Kidney (tissue), 14 donors: ENCODE data around the gene ZNF18. TPM values are rescaled to one million over a fixed set of nuclear protein-coding genes. Genes with fewer than 3 reads are reported as not detected.

Source experiments
- DNase-seq, 5 donors: peaks; one replicate each; pipeline ENCODE4 v3.0.0-alpha.2; 2013 to 2020
- FAIRE-seq: peaks from 2 replicates; lab custom pipeline; 2012; peaks lifted over from hg19 to GRCh38; lab: Jason Lieb, UNC
- H3K27ac ChIP-seq, 2 donors: one replicate each; pipeline ENCODE4 v1.7.0; 2013; ENCODE audit warnings: low read depth in 2 of 2, low read length in 2 of 2, inconsistent platforms in 1 of 2
- H3K27me3 ChIP-seq: one replicate; pipeline ENCODE4 v1.7.1; 2013; ENCODE audit warnings: low read length, inconsistent platforms; ENCODE audit not compliant: control insufficient read depth, insufficient read depth
- H3K36me3 ChIP-seq, 3 donors: one replicate each; pipeline versions ENCODE4 v1.7.0 to v1.7.1; 2013; ENCODE audit warnings: low read length in 3 of 3, control low read depth in 1 of 3, inconsistent platforms in 1 of 3; ENCODE audit not compliant: insufficient read depth in 3 of 3, control insufficient read depth in 2 of 3
- H3K4me1 ChIP-seq, 3 donors: one replicate each; pipeline versions ENCODE4 v1.7.0 to v1.7.1; 2013; ENCODE audit warnings: low read length in 3 of 3, inconsistent platforms in 1 of 3, low read depth in 1 of 3; ENCODE audit not compliant: control insufficient read depth in 2 of 3, insufficient read depth in 2 of 3
- H3K4me3 ChIP-seq, 3 donors: one replicate each; pipeline versions ENCODE4 v1.7.0 to v1.8.1; 2013; ENCODE audit warnings: low read length in 3 of 3, control low read depth in 1 of 3, inconsistent platforms in 1 of 3
- H3K9ac ChIP-seq, 3 donors: one replicate each; pipeline versions ENCODE4 v1.7.0 to v1.7.1; 2013; ENCODE audit warnings: low read length in 3 of 3, control low read depth in 1 of 3, inconsistent platforms in 1 of 3
- H3K9me3 ChIP-seq, 3 donors: one replicate each; pipeline versions ENCODE4 v1.7.0 to v1.7.1; 2013; ENCODE audit warnings: low read length in 3 of 3, control low read depth in 1 of 3, inconsistent platforms in 1 of 3; ENCODE audit not compliant: control insufficient read depth in 2 of 3, insufficient read depth in 1 of 3
- CTCF ChIP-seq: IDR thresholded peaks from 3 replicates; pipeline ENCODE4 v1.5.1; 2012; ENCODE audit warnings: mild to moderate bottlenecking, moderate library complexity, borderline replicate concordance; ENCODE audit not compliant: insufficient read depth; ENCODE audit errors: extremely low read depth
- intact Hi-C: fragments of 100-400 bp; cut with DNase I; formaldehyde crosslinking; loops from one replicate; pipeline ENCODE4 v1.11.1; 2022
- polyA plus RNA-seq: library from polyadenylated mRNA; stranded (reverse); fragments of 350-450 nt; fragmentation: Illumina TruSeq; extraction: RNeasy Lipid Tissue Mini Kit (QIAGEN cat#74804); gene quantifications from one replicate; pipeline ENCODE4 v1.2.3, GENCODE V29; 2014; ENCODE audit warnings: low read depth, low replicate concordance; ENCODE audit not compliant: insufficient read depth
- total RNA-seq: library from RNA; stranded (reverse); fragmentation: NEBNext Ultra II Directional; extraction: Animal tissue kit (Norgen Biotek cat#: 25700); gene quantifications from one replicate; pipeline ENCODE4 v1.2.1, GENCODE V29; 2021
- donor health status: control.
- donor health status: control.
- donor health status: control.
- donor health status: control.
- donor health status: control.
- donor health status: DM: yes; HTN: yes; CAD: no.
- donor health status: Normal renal cell carcinoma (clear cell type).

Gene ZNF18
- total and polyA plus RNA-seq, 2 donors from 2014 or later, result 5.1 to 8.2 TPM

DNA sequence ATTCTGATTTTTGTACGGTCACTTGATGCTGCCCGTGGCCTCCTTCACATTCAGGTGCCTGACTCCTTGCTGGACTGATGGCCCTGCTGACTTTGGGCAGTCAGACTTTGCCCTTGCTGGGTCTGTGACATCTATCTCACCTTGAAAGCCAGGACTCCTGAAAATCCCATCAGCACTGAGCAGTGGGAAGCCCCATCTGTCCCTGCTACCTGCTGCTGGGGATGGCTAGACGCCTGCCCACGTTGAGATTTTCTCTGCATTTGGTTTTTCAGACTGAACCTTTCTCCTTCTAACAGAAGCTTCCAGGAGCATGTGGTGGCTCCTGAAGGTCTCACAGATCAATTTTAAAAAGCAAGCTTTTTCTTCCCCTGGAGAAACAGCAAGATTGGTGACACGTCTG is 10.2 kb upstream of the ZNF18 start:
- no peak overlapping the region for H3K9ac ChIP-seq
- TF ChIP-seq CTCF, result no peak
- intact Hi-C loops, result no loop called here
- H3K27me3 ChIP-seq, result no peaks in the 10 kb centered on the region
- no peaks in the 10 kb centered on the region for H3K9me3 ChIP-seq
- H3K4me3 ChIP-seq, result no peak overlapping the region
- H3K27ac ChIP-seq, result no peak overlapping the region
- no peaks in the 10 kb centered on the region for H3K36me3 ChIP-seq
- FAIRE-seq (no peak), DNase-seq (no peak)
- H3K4me1 ChIP-seq, result no peaks in the 10 kb centered on the region

- no peak for TF ChIP-seq CTCF
- intact Hi-C loops, result no loop called here
- Histone ChIP-seq H3K9me3 (no peaks in the 10 kb centered on the region), H3K4me1 (peaks cover 0 to 2% (median 2%) of the 10 kb centered on the region in 3 donors), H3K4me3 (no peak overlapping the region), H3K27me3 (no peaks in the 10 kb centered on the region), H3K9ac (no peak overlapping the region), H3K27ac (no peak overlapping the region), H3K36me3 (no peaks in the 10 kb centered on the region)
- no peak for DNase-seq
- no peak for FAIRE-seq
These were observed 2.4 kb upstream of the ZNF18 start for GRCh38 chr17:11999696-12000095.

DNA sequence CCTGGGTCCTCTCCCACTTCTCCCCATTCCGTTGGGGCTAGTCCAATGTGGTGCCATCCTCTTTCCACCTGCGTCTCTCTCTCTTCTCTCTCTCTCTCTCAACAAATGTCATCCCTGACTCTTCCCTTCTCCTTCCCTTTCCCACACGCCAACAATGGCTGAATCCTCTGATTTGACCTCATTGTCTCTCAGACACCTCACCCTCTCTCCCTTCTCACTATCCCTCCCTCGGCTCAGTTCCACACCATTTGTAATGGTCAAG is 628 bp upstream of the ZNF18 start:
- no peaks in the 10 kb centered on the region for H3K36me3 ChIP-seq
- DNase-seq (peak in 2 of 5 donors; percentile 12 to 44), FAIRE-seq (no peak)
- peak overlapping the region; percentile 77 to 92 (median 90) for H3K4me3 ChIP-seq
- intact Hi-C loops, result no loop called here
- peak overlapping the region; percentile 71 to 77 for H3K27ac ChIP-seq
- no peaks in the 10 kb centered on the region for H3K27me3 ChIP-seq
- H3K9ac ChIP-seq, result peak overlapping the region in 2 of 3 donors; percentile 53 to 88
- no peaks in the 10 kb centered on the region for H3K9me3 ChIP-seq
- no peak for TF ChIP-seq CTCF
- H3K4me1 ChIP-seq, result peaks cover 0 to 2% (median 2%) of the 10 kb centered on the region in 3 donors

DNA sequence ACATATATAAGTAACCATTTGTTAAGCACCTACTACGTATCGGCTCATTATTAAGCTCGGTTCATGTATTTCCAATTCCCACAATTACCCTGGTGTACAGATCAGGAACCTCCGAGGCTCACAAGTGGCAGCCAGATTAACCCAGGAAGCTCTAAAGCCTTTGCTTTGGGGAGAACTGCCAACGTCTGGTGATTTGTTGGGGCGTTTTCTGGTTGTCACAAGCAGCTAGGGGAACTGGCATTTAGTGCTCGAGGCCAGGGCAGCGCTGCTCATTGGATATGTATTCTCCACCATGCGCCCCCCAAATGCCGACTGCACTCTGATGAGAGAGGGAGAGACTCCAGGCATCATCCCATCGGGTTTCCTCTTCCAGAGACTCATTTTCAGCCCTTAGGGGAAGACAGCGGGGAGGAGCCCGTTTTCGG is 541 bp downstream of the ZNF18 start:
- Histone ChIP-seq H3K9me3 (no peaks in the 10 kb centered on the region), H3K27ac (peak overlapping the region; percentile 51 to 77), H3K4me3 (peak overlapping the region; percentile 74 to 77 (median 74)), H3K4me1 (peaks cover 0 to 2% (median 2%) of the 10 kb centered on the region in 3 donors), H3K9ac (peak overlapping the region; percentile 52 to 62 (median 60)), H3K36me3 (peaks cover 0 to 5% (median 4%) of the 10 kb centered on the region in 3 donors), H3K27me3 (no peaks in the 10 kb centered on the region)
- DNase-seq, result peak in 2 of 5 donors; percentile 70 to 72
- TF ChIP-seq CTCF, result no peak
- intact Hi-C loops, result no loop called here
- FAIRE-seq, result no peak
